OCI-LY3 (cell line): Measurements from ENCODE around the gene PIP5K1C.

Source experiments
- H2AFZ ChIP-seq: fragments of 200-600, 300-600 bp; shearing (Covaris generic); 2 replicates; pipeline ENCODE4 v1.6.0; 2014; ENCODE audit warnings: antibody characterized with exemption, low read depth, low read length
- H3K27ac ChIP-seq: fragments of 200-600, 300-600 bp; sonication (generic); 2 replicates; pipeline ENCODE4 v1.5.1; 2014; ENCODE audit warnings: mild to moderate bottlenecking, low read length, moderate library complexity, mixed read lengths
- H3K27me3 ChIP-seq: fragments of 200-600, 300-600 bp; sonication (generic); 2 replicates; pipeline ENCODE4 v1.6.1; 2014; ENCODE audit warnings: low read depth, low read length, mixed read lengths
- H3K36me3 ChIP-seq: fragments of 200-600, 300-600 bp; sonication (generic); replicated peaks from 2 replicates; pipeline ENCODE3; 2014; ENCODE audit warnings: low read depth, low read length, mixed read lengths
- H3K4me1 ChIP-seq: fragments of 300-600, 200-600 bp; sonication (generic); 2 replicates; pipeline ENCODE4 v1.6.1; 2014; ENCODE audit warnings: low read length, mixed read lengths
- H3K4me2 ChIP-seq: fragments of 200-600, 300-600 bp; sonication (generic); 2 replicates; pipeline ENCODE4 v1.6.1; 2014; ENCODE audit warnings: low read length, mixed read lengths
- H3K4me3 ChIP-seq: fragments of 300-600, 200-600 bp; sonication (generic); 2 replicates; pipeline ENCODE4 v1.5.1; 2014; ENCODE audit warnings: antibody characterized with exemption, mild to moderate bottlenecking, low read length, moderate library complexity
- H3K79me2 ChIP-seq: fragments of 300-600, 200-600 bp; shearing (Covaris generic); 2 replicates; pipeline ENCODE4 v1.6.1; 2014; ENCODE audit warnings: mild to moderate bottlenecking, low read length, mixed read lengths
- H3K9ac ChIP-seq: fragments of 300-600, 200-600 bp; shearing (Covaris generic); 2 replicates; pipeline ENCODE4 v1.6.0; 2014; ENCODE audit warnings: mild to moderate bottlenecking, low read length, moderate library complexity
- H3K9me3 ChIP-seq: fragments of 200-600, 300-600 bp; shearing (Covaris generic); 2 replicates; pipeline ENCODE4 v1.6.1; 2014; ENCODE audit warnings: low read length, mixed read lengths; ENCODE audit not compliant: insufficient read depth
- H4K20me1 ChIP-seq: fragments of 200-600, 300-600 bp; sonication (generic); 2 replicates; pipeline ENCODE4 v1.6.1; 2016; ENCODE audit warnings: low read length, mixed read lengths; ENCODE audit not compliant: insufficient read depth
- CTCF ChIP-seq: fragments of 200-600, 300-600 bp; sonication (generic); IDR thresholded peaks from 2 replicates; pipeline ENCODE4 v1.5.1; 2014; ENCODE audit warnings: antibody characterized with exemption, low read length, low read depth
- EZH2phosphoT487 ChIP-seq: fragments of 200-600 bp; shearing (Covaris generic); IDR thresholded peaks from 2 replicates; pipeline ENCODE4 v1.6.1; 2018; ENCODE audit warnings: antibody characterized with exemption, mixed run types, low read depth

PIP5K1C gene

GRCh38 chr19:3671680-3672574 lies 28.3 kb downstream of the PIP5K1C start:
- TF ChIP-seq CTCF (no peak), EZH2phosphoT487 (no peak)
- H3K27ac ChIP-seq = no peak overlapping the region
- H3K27me3 ChIP-seq = no peaks in the 10 kb centered on the region
- H3K9ac ChIP-seq = no peak overlapping the region
- H3K4me3 ChIP-seq = no peak overlapping the region
- H2AFZ ChIP-seq = no peak overlapping the region
- H3K79me2 ChIP-seq = peaks cover 43% of the 10 kb centered on the region
- no peak overlapping the region for H3K4me2 ChIP-seq
- H3K9me3 ChIP-seq = no peaks in the 10 kb centered on the region
- H3K36me3 ChIP-seq = peaks cover 11% of the 10 kb centered on the region
- H3K4me1 ChIP-seq = peaks cover 4% of the 10 kb centered on the region; the same call in 1 of the 2 replicates
- peaks cover 89% of the 10 kb centered on the region for H4K20me1 ChIP-seq

- H3K9ac ChIP-seq = no peak overlapping the region
- TF ChIP-seq EZH2phosphoT487 (no peak), CTCF (no peak)
- peaks cover 11% of the 10 kb centered on the region for H3K36me3 ChIP-seq
- H3K4me2 ChIP-seq = no peak overlapping the region; the same call in 1 of the 2 replicates
- peaks cover 90% of the 10 kb centered on the region for H4K20me1 ChIP-seq
- peaks cover 8% of the 10 kb centered on the region; the same call in 1 of the 2 replicates for H3K4me1 ChIP-seq
- no peak overlapping the region for H3K27ac ChIP-seq
- H3K9me3 ChIP-seq = no peaks in the 10 kb centered on the region
- H3K79me2 ChIP-seq = peaks cover 41% of the 10 kb centered on the region
- H3K4me3 ChIP-seq = no peak overlapping the region
- no peak overlapping the region for H2AFZ ChIP-seq
- H3K27me3 ChIP-seq = no peaks in the 10 kb centered on the region
Observed at GRCh38 chr19:3670796-3671679, 29.2 kb downstream of the PIP5K1C start.

GRCh38 chr19:3669947-3670795 lies 30.1 kb downstream of the PIP5K1C start:
- H3K27ac ChIP-seq = no peak overlapping the region
- H3K4me1 ChIP-seq = peaks cover 17% of the 10 kb centered on the region
- TF ChIP-seq EZH2phosphoT487 (no peak), CTCF (no peak)
- no peak overlapping the region for H3K4me3 ChIP-seq
- no peak overlapping the region for H3K9ac ChIP-seq
- no peaks in the 10 kb centered on the region for H3K27me3 ChIP-seq
- no peak overlapping the region for H2AFZ ChIP-seq
- peaks cover 33% of the 10 kb centered on the region for H3K79me2 ChIP-seq
- peaks cover 85% of the 10 kb centered on the region for H4K20me1 ChIP-seq
- H3K36me3 ChIP-seq = peaks cover 10% of the 10 kb centered on the region
- H3K4me2 ChIP-seq = no peak overlapping the region
- no peaks in the 10 kb centered on the region for H3K9me3 ChIP-seq
